Activated CD4-positive, alpha-beta T cell treated with anti-CD3 and anti-CD28 coated beads for 24 hours (primary cell): ENCODE results near the gene MRTFB.

Experiments
- DNase-seq, 2 donors: peaks; one replicate each; pipeline ENCODE4 v3.0.0-alpha.2; 2020; ENCODE audit warnings: low read depth in 2 of 2

MRTFB gene

DNA sequence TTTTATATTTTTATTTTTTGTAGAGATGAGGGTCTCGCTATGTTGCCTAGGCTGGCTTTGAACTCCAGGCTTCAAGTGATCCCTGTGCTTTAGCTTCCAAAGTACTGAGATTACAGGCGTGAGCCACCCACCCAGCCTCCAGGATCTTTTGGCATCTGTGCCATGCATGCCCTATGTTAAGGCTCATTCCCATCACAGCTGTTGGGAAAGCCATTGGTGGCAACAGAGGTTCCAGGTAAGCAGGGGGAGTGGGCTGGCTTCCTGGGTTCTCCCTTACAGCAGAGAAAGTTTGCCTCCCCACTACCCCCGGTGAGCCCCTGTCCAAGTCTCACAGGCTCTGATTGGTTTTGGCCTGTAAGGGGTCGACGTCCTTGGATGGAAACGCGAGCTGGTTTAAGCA is 8.9 kb upstream of the MRTFB start:
- DNase-seq, result no peak

DNA sequence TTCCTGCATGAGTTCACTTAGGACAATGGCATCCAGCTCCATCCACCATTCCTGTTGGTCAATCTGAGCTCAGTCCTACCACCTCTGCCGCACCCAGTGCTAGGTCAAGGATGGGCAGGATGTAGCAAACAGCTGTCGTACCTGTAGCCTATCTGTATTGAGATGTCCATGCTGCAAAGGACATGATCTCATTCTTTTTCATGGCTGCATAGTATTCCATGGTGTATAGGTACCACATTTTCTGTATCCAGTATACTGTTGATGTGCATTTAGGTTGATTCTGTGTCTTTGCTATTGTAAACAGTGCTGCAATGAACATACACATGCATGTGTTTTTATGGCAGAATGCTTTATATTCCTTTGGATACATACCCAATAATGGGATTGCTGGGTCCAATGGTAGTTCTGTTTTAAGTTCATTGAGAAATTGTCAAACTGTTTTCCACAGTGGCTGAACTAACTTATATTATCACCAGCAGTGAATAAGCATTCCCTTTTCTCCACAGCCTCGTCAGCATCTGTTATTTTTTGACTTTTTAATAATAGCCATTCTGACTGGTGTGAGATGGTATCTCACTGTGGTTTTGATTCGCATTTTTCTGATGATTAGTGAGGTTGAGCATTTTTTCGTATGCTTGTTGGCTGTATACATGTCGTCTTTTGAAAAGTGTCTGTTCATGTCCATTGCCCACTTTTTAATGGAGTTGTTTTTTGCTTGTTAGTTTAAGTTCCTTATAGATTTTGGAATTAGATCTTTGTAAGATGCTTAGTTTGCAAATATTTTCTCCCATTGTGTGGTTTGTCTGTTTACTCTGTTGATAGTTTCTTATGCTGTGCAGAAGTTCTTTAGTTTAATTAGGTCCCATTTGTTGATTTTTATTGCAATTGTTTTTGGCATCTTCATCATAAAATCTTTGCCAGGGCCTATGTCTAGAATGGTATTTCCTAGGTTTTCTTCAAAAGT is 7.2 kb upstream of the MRTFB start:
- no peak for DNase-seq

- DNase-seq, result no peak
Observed at GRCh38 chr16:14069818-14070217, 1.3 kb upstream of the MRTFB start.

GRCh38 chr16:14070555-14070876 is 603 bp upstream of the MRTFB start:
- DNase-seq, result no peak

GRCh38 chr16:14071576-14072271 is 605 bp downstream of the MRTFB start:
- peak in 1 of 2 donors; percentile 30 for DNase-seq

DNA sequence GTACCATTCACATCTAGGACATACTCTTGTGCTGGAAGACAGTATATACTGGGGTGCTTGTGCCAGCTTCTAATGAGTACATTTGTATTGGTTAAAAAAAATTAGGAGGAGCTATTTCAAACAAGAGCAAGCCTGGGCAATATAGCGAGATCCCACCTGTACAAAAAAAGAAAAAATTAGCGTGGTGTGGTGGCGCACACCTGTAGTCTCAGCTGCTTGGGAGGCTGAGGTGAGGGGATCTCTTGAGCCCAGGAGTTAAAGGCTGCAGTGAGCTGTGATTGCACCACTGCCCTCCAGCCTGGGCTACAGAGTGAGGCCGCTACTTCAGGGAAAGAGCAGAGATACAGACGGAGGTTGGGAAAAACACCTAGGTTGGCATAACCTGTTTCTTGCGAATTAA is 1.2 kb downstream of the MRTFB start:
- no peak for DNase-seq

- DNase-seq, result no peak
Observed at GRCh38 chr16:14074544-14074943, 3.4 kb downstream of the MRTFB start.

- DNase-seq, result no peak
Observed at GRCh38 chr16:14077918-14078317, 6.8 kb downstream of the MRTFB start.

- no peak for DNase-seq
Observed at GRCh38 chr16:14086477-14086876, 15.4 kb downstream of the MRTFB start.

DNA sequence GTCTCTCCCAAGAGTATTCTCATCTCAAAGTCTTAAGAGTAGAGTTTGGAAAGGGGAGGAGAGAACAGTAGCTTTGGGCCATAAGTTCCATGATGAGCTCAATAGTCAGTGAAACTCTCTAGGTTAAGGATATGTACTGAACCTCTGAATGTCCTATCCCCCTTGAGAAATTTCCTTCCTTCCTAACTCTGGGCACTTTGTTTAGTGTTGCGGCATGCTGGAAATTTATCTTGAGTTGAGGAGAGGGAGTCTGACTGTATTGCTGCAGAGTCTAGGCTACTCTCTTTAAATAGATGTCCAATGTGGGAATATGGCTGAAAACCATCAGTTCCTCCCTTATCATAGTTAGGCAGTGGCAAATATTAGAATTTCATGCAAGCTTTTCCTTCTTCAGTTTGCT is 16.1 kb downstream of the MRTFB start:
- no peak for DNase-seq

GRCh38 chr16:14087590-14088154 is 16.6 kb downstream of the MRTFB start:
- DNase-seq, result no peak

- no peak for DNase-seq
Observed at GRCh38 chr16:14088155-14088753, 17.1 kb downstream of the MRTFB start.

DNA sequence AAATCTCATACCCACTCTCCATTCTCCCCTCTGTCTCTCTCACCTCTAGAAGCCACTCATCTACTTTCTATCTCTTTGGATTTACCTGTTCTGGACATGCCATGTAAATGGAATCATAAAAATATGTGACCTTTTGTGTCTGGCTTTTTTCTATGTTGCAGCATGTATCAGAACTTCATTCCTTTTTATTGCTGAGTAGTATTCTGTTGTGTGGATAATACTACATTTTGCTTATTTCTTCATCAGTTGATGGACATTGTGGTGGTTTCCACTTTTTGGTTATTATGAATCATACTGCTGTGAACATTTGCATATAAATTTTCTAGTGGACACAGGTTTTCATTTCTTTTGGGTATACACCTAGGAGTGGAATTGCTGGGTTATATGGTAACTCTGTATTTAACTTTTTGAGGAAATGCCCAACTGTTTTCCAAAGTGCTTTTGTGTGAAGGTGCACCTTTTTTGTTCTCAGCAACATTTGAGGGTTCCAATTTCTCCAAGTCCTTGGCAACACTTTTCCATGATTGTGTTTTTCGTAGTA is 18.2 kb downstream of the MRTFB start:
- DNase-seq, result no peak

- DNase-seq, result no peak
Observed at GRCh38 chr16:14092561-14092960, 21.4 kb downstream of the MRTFB start.

GRCh38 chr16:14095883-14096551 is 24.9 kb downstream of the MRTFB start:
- no peak for DNase-seq

DNA sequence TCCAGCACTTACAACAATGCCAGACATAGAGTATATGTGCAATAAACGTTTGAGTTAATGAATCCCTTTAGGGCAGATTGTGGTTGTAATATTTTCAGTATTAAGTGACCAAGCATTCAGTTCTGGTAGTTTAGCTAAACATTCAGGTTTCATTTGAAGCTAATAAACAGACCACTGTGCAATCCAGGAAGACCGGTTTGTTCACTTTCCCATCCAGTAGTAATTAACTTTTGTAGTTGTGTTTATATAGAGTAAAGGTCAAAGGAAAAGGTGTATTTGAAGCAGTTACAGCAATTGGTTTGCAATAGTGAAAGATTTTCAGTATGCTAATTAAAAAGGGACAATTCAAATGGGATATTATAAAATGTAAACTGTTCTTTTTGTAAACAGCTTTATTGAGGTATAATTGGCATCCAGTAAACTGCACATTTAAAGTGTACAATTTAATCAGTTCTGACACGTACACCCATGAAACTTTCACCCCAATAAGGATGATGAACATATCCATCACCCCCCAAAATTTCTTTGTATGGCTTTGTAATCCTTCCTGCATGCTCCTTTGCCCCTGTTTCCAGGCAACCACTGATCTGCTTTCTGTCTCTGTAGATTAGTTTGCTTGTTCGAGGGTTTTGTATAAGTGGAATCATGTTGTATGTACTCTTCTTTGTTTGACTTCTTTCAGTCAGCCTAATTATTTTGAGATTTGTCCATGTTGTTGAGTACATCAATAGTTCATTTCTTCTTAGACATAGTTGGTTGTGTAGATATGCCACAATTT is 26.3 kb downstream of the MRTFB start:
- DNase-seq, result no peak

DNA sequence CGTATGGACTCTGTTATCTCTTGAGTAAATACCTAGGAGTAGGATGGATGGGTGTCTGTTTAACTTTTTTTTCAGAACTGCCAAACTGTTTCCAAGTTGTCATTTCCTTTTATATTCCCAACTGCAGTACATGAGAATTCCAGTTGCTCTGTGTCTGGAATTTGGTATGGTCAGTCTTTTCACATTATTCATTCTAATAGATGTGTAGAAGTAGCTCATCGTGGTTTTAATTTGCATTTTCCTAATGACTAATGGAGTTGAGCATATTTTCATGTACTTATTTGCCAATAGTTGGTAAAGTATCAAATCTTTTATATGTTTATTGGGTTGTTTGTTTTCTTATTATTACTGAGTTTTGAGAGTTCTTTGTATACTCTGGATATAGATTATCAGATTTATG is 27.0 kb downstream of the MRTFB start:
- no peak for DNase-seq

GRCh38 chr16:14100825-14101224 is 29.7 kb downstream of the MRTFB start:
- no peak for DNase-seq

GRCh38 chr16:14101415-14101814 is 30.3 kb downstream of the MRTFB start:
- DNase-seq, result no peak

GRCh38 chr16:14102925-14103720 is 32.0 kb downstream of the MRTFB start:
- no peak for DNase-seq
